ENCODE measurements around the gene AKAP4. TPM values are rescaled to one million over a fixed set of nuclear protein-coding genes. Genes with fewer than 3 reads are reported as not detected.

The AKAP4 gene
- not detected for total RNA-seq
- not detected for polyA plus RNA-seq

GRCh38 chrX:50200907-50201306 lies at the start of gene AKAP4:
Gene AKAP4 (minus strand): TSS chrX:50201007. CDS start chrX:50200889, 118 bp downstream.
- TF ChIP-seq JUND (IDR thresholded peaks at IDR 0.05) (no peak), NR2F2 (IDR thresholded peaks at IDR 0.05) (no peak), GABPA (IDR thresholded peaks at IDR 0.05 in 1 of 2, conservative IDR thresholded peaks at IDR 0.05 in 1 of 2) (no peak), ATF3 (IDR thresholded peaks at IDR 0.05) (no peak), RAD21 (IDR thresholded peaks at IDR 0.05) (no peak)
- no peak within 1 kb of the TSS for H3K27ac ChIP-seq (ENCODE audit: low read depth in 1 of 2, low read length in 2 of 2)
- no peak for DNase-seq (ENCODE audit: low spot score)
- no peak within 1 kb of the TSS for H3K9ac ChIP-seq (ENCODE audit: low read depth in 1 of 2, low read length in 2 of 2)
- no peak within 1 kb of the TSS for H3K4me3 ChIP-seq (ENCODE audit: low read depth in 1 of 3, low read length in 3 of 3)
- no peaks in the 10 kb centered on the region for H3K36me3 ChIP-seq (ENCODE audit: control insufficient read depth in 4 of 4, insufficient read depth in 3 of 4, low read depth in 1 of 4, low read length in 3 of 4)
- H3K9me3 ChIP-seq (ENCODE audit: control insufficient read depth in 4 of 4, low read length in 3 of 4): no peaks in the 10 kb centered on the region
- H3K4me1 ChIP-seq (ENCODE audit: control insufficient read depth in 4 of 4, insufficient read depth in 4 of 4, low read length in 3 of 4): peaks cover 0 to 6% (median 1%) of the 10 kb centered on the region in 4 donors
- 93% methylated on average over 1 of the region's 1 CpG for WGBS
- no peaks in the 10 kb centered on the region for H3K27me3 ChIP-seq (ENCODE audit: control insufficient read depth in 4 of 4, insufficient read depth in 4 of 4, low read length in 3 of 4)

- Histone ChIP-seq H3K27me3 (ENCODE audit: control insufficient read depth in 4 of 4, insufficient read depth in 4 of 4, low read length in 3 of 4) (peaks cover 0 to 4% (median 0%) of the 10 kb centered on the region in 4 donors), H3K27ac (ENCODE audit: low read depth in 1 of 2, low read length in 2 of 2) (no peak overlapping the region), H3K4me1 (ENCODE audit: control insufficient read depth in 4 of 4, insufficient read depth in 4 of 4, low read length in 3 of 4) (no peaks in the 10 kb centered on the region), H3K9ac (ENCODE audit: low read depth in 1 of 2, low read length in 2 of 2) (no peak overlapping the region), H3K36me3 (ENCODE audit: control insufficient read depth in 4 of 4, insufficient read depth in 3 of 4, low read depth in 1 of 4, low read length in 3 of 4) (no peaks in the 10 kb centered on the region), H3K4me3 (ENCODE audit: low read depth in 1 of 3, low read length in 3 of 3) (no peak overlapping the region), H3K9me3 (ENCODE audit: control insufficient read depth in 4 of 4, low read length in 3 of 4) (no peaks in the 10 kb centered on the region)
- WGBS: 62% methylated on average over 8 of the region's 8 CpGs
- DNase-seq (ENCODE audit: low spot score): no peak
- TF ChIP-seq SP1 (IDR thresholded peaks at IDR 0.05) (no peak), FOXA2 (IDR thresholded peaks at IDR 0.05) (no peak), GABPA (IDR thresholded peaks at IDR 0.05 in 1 of 2, conservative IDR thresholded peaks at IDR 0.05 in 1 of 2) (no peak), RXRA (IDR thresholded peaks at IDR 0.05) (no peak), ATF3 (IDR thresholded peaks at IDR 0.05) (no peak), NR2F2 (IDR thresholded peaks at IDR 0.05) (no peak), CTCF (IDR thresholded peaks at IDR 0.05; ENCODE audit: low read depth, low read length, missing input control) (peak; percentile 7)
These were observed 10.7 kb upstream of the AKAP4 start for GRCh38 chrX:50211510-50211909.

GRCh38 chrX:50206753-50207152 lies 5.9 kb upstream of the AKAP4 start:
- Histone ChIP-seq H3K27ac (ENCODE audit: low read depth in 1 of 2, low read length in 2 of 2) (no peak overlapping the region), H3K9ac (ENCODE audit: low read depth in 1 of 2, low read length in 2 of 2) (no peak overlapping the region), H3K9me3 (ENCODE audit: control insufficient read depth in 4 of 4, low read length in 3 of 4) (no peaks in the 10 kb centered on the region), H3K27me3 (ENCODE audit: control insufficient read depth in 4 of 4, insufficient read depth in 4 of 4, low read length in 3 of 4) (peaks cover 0 to 4% (median 0%) of the 10 kb centered on the region in 4 donors), H3K36me3 (ENCODE audit: control insufficient read depth in 4 of 4, insufficient read depth in 3 of 4, low read depth in 1 of 4, low read length in 3 of 4) (no peaks in the 10 kb centered on the region), H3K4me1 (ENCODE audit: control insufficient read depth in 4 of 4, insufficient read depth in 4 of 4, low read length in 3 of 4) (peaks cover 0 to 6% (median 1%) of the 10 kb centered on the region in 4 donors), H3K4me3 (ENCODE audit: low read depth in 1 of 3, low read length in 3 of 3) (no peak overlapping the region)
- 84% methylated on average over 11 of the region's 11 CpGs for WGBS
- TF ChIP-seq ZBTB33 (IDR thresholded peaks at IDR 0.05) (no peak), FOXA1 (IDR thresholded peaks at IDR 0.05) (no peak), TAF1 (conservative IDR thresholded peaks at IDR 0.05) (no peak), GABPA (IDR thresholded peaks at IDR 0.05 in 1 of 2, conservative IDR thresholded peaks at IDR 0.05 in 1 of 2) (no peak), FOXA2 (IDR thresholded peaks at IDR 0.05) (no peak), ATF3 (IDR thresholded peaks at IDR 0.05) (no peak), HNF4A (conservative IDR thresholded peaks at IDR 0.05) (no peak), MAX (IDR thresholded peaks at IDR 0.05) (no peak), RXRA (IDR thresholded peaks at IDR 0.05) (no peak), SP1 (IDR thresholded peaks at IDR 0.05) (no peak), JUND (IDR thresholded peaks at IDR 0.05) (no peak), HNF4G (IDR thresholded peaks at IDR 0.05) (no peak), EGR1 (IDR thresholded peaks at IDR 0.05; ENCODE audit: low read depth in 2 of 2) (no peak), NR2F2 (IDR thresholded peaks at IDR 0.05) (no peak), YY1 (IDR thresholded peaks at IDR 0.05) (no peak)
- no peak for DNase-seq (ENCODE audit: low spot score)

Data from liver (tissue), 9 donors.